Astrocyte (in vitro differentiated cells and primary cell): Measurements from ENCODE around the gene PXT1. TPM values are rescaled to one million over a fixed set of nuclear protein-coding genes. Genes with fewer than 3 reads are reported as not detected.

Experiments used
- DNase-seq: peaks from one replicate; pipeline ENCODE4 v3.0.0-alpha.2; 2010; ENCODE audit warnings: low read depth
- FAIRE-seq: peaks from 2 replicates; lab custom pipeline; 2011; peaks lifted over from hg19 to GRCh38; lab: Jason Lieb, UNC
- H2AFZ ChIP-seq: 2 replicates; pipeline ENCODE4 v1.6.0; 2012; ENCODE audit warnings: low read depth, low read length, inconsistent platforms
- H3K27ac ChIP-seq: 2 replicates; pipeline ENCODE4 v1.5.1; 2011; ENCODE audit warnings: low read depth, low read length, inconsistent platforms
- H3K27me3 ChIP-seq: 2 replicates; pipeline ENCODE4 v1.6.0; 2011; ENCODE audit warnings: low read length, inconsistent platforms; ENCODE audit not compliant: insufficient read depth
- H3K36me3 ChIP-seq: 2 replicates; pipeline ENCODE4 v1.5.1; 2011; ENCODE audit warnings: low read length, inconsistent platforms; ENCODE audit not compliant: insufficient read depth
- H3K4me1 ChIP-seq: 2 replicates; pipeline ENCODE4 v1.5.1; 2011; ENCODE audit warnings: low read length, inconsistent platforms; ENCODE audit not compliant: insufficient read depth
- H3K4me2 ChIP-seq: 2 replicates; pipeline ENCODE4 v1.6.0; 2012; ENCODE audit warnings: low read length, inconsistent platforms
- H3K4me3 ChIP-seq: 2 replicates; pipeline ENCODE4 v1.5.1; 2011; ENCODE audit warnings: low read depth, mild to moderate bottlenecking, low read length, inconsistent platforms; ENCODE audit not compliant: insufficient read depth
- H3K79me2 ChIP-seq: 2 replicates; pipeline ENCODE4 v1.6.0; 2012; ENCODE audit warnings: mild to moderate bottlenecking, low read length, inconsistent platforms; ENCODE audit not compliant: insufficient read depth
- H3K9ac ChIP-seq: 2 replicates; pipeline ENCODE4 v1.6.0; 2012; ENCODE audit warnings: mild to moderate bottlenecking, low read length, inconsistent platforms
- H3K9me3 ChIP-seq: 2 replicates; pipeline ENCODE4 v1.5.1; 2012; ENCODE audit warnings: low read depth, mild to moderate bottlenecking, low read length, inconsistent platforms; ENCODE audit not compliant: insufficient read depth
- H4K20me1 ChIP-seq: 2 replicates; pipeline ENCODE4 v1.6.0; 2012; ENCODE audit warnings: low read length, inconsistent platforms; ENCODE audit not compliant: insufficient read depth
- H3K27ac Mint-ChIP-seq: one replicate; pipeline ENCODE4 v1.8.0; 2021; ENCODE audit warnings: mild to moderate bottlenecking, mixed read lengths; ENCODE audit not compliant: unreplicated experiment
- H3K27me3 Mint-ChIP-seq: one replicate; pipeline ENCODE4 v1.8.0; 2021; ENCODE audit warnings: low read depth, mixed read lengths; ENCODE audit not compliant: unreplicated experiment
- H3K36me3 Mint-ChIP-seq: one replicate; pipeline ENCODE4 v1.8.0; 2021; ENCODE audit warnings: low read depth, mixed read lengths; ENCODE audit not compliant: unreplicated experiment
- H3K4me1 Mint-ChIP-seq: one replicate; pipeline ENCODE4 v1.8.0; 2021; ENCODE audit warnings: low read depth, mixed read lengths; ENCODE audit not compliant: unreplicated experiment
- H3K4me3 Mint-ChIP-seq: one replicate; pipeline ENCODE4 v1.8.0; 2021; ENCODE audit warnings: mild to moderate bottlenecking, moderate library complexity, mixed read lengths; ENCODE audit not compliant: unreplicated experiment
- H3K9me3 Mint-ChIP-seq: one replicate; pipeline ENCODE4 v1.8.0; 2021; ENCODE audit warnings: mild to moderate bottlenecking, mixed read lengths; ENCODE audit not compliant: unreplicated experiment
- EZH2 ChIP-seq: IDR thresholded peaks from 2 replicates; pipeline ENCODE4 v1.6.1; 2012; ENCODE audit warnings: mild to moderate bottlenecking, low read length, inconsistent platforms; ENCODE audit not compliant: insufficient read depth
- total RNA-seq: library from RNA; stranded (reverse); gene quantifications from 2 replicates; pipeline ENCODE4 v1.2.1, GENCODE V29; 2021
- TF ChIP-seq, protein P1 (sequence below): IDR thresholded peaks from 2 replicates; pipeline ENCODE4 v1.5.1; 2011; ENCODE audit warnings: low read depth, mild to moderate bottlenecking, inconsistent platforms, low read length, moderate library complexity; ENCODE audit not compliant: insufficient read depth

Gene PXT1
- total RNA-seq, 1 donor from 2014 or later: 0.09 TPM

DNA sequence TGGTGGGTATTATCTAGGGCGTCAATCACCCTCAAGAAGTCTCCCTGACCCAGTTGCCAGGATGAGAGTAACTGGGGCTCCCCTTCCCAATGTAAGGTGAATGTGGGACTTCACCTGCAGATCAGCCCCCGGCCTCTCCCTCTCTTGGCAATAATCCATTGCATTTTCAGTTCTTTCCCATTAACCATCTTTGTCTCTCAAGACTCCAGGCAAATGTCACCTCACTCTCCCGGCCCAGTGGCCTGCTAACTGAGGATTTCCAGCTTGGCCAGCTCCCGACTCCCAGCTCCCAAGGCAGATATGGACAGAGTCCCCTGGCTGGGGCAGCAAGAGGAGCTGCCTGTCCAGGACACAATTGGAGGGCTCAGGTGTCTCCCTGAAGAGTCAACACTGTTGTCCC is 62.5 kb downstream of the PXT1 start:
- no peak overlapping the region for H3K9ac ChIP-seq
- no peak for TF ChIP-seq EZH2
- TF ChIP-seq, protein P1, sequence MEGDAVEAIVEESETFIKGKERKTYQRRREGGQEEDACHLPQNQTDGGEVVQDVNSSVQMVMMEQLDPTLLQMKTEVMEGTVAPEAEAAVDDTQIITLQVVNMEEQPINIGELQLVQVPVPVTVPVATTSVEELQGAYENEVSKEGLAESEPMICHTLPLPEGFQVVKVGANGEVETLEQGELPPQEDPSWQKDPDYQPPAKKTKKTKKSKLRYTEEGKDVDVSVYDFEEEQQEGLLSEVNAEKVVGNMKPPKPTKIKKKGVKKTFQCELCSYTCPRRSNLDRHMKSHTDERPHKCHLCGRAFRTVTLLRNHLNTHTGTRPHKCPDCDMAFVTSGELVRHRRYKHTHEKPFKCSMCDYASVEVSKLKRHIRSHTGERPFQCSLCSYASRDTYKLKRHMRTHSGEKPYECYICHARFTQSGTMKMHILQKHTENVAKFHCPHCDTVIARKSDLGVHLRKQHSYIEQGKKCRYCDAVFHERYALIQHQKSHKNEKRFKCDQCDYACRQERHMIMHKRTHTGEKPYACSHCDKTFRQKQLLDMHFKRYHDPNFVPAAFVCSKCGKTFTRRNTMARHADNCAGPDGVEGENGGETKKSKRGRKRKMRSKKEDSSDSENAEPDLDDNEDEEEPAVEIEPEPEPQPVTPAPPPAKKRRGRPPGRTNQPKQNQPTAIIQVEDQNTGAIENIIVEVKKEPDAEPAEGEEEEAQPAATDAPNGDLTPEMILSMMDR: no peak
- no peaks in the 10 kb centered on the region for H4K20me1 ChIP-seq
- no peak for FAIRE-seq
- no peaks in the 10 kb centered on the region for H3K36me3 ChIP-seq
- Mint-ChIP-seq H3K27ac (no peak overlapping the region), H3K36me3 (no peaks in the 10 kb centered on the region), H3K9me3 (no peaks in the 10 kb centered on the region), H3K4me1 (no peaks in the 10 kb centered on the region), H3K27me3 (peaks cover 16% of the 10 kb centered on the region), H3K4me3 (no peak overlapping the region)
- H3K4me1 ChIP-seq: no peaks in the 10 kb centered on the region
- H3K27me3 ChIP-seq: peaks cover 2% of the 10 kb centered on the region
- H3K4me3 ChIP-seq: no peak overlapping the region
- no peaks in the 10 kb centered on the region for H3K9me3 ChIP-seq
- no peak overlapping the region for H2AFZ ChIP-seq
- no peak overlapping the region for H3K27ac ChIP-seq
- no peak for DNase-seq
- no peaks in the 10 kb centered on the region for H3K79me2 ChIP-seq
- H3K4me2 ChIP-seq: no peak overlapping the region

DNA sequence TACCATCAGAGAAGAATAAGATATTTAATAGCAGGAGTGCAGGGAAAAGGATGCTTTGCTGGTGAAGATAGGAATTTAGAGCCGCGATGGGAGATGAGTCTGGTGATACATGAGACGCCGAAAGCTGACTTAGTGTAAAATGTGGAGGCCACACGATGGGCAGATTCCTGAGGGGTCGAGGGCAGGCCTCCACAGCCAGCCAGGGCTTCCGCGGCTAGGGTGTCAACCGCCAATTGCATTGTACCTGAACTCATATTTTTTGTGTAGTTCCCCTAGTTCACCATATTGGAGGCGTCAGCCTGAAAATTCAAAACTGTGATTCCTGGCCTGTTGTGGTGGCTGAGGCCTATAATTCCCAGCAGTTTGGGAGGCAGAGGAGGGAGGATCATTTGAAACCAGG is 63.7 kb downstream of the PXT1 start:
- peaks cover 5% of the 10 kb centered on the region for H3K27me3 ChIP-seq

DNA sequence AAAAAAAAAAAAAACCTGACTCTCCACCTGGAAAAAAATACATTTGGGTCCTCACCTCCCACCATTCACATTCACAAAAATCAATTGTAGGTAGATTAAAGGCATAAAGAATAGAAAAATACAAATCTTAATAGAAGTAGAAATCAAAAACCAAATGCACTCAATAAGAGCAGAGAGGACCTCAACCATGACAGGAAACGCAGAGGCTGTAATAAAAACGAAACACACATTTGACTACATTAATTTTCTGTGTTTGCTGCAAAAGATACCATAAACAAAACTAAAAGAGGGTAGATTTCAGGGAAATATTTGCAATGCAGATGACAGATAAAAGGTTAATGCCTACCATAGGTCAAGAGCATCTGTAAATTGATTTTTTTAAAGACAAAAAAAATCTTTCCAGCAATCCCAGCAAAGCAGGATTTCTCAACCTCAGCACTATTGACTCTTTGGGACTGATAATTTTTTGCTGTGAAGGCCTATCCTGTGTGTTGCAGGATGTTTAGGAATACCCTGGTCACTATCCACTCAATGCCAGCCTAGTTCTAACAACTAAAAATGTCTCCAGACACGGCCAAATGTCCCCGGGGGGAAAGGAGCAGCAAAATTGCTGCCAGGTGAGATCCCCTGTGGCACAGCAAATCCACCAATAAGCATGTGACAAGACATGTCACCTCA is 64.3 kb downstream of the PXT1 start:
- H3K9ac ChIP-seq: no peak overlapping the region
- no peak for FAIRE-seq
- Mint-ChIP-seq H3K4me3 (no peak overlapping the region), H3K9me3 (no peaks in the 10 kb centered on the region), H3K27me3 (peaks cover 21% of the 10 kb centered on the region), H3K27ac (no peak overlapping the region), H3K4me1 (no peaks in the 10 kb centered on the region), H3K36me3 (no peaks in the 10 kb centered on the region)
- no peak for DNase-seq
- no peak overlapping the region for H3K4me2 ChIP-seq
- no peak overlapping the region for H2AFZ ChIP-seq
- H3K9me3 ChIP-seq: no peaks in the 10 kb centered on the region
- H3K4me1 ChIP-seq: no peaks in the 10 kb centered on the region
- no peaks in the 10 kb centered on the region for H3K79me2 ChIP-seq
- H3K27me3 ChIP-seq: peaks cover 5% of the 10 kb centered on the region
- no peaks in the 10 kb centered on the region for H3K36me3 ChIP-seq
- no peaks in the 10 kb centered on the region for H4K20me1 ChIP-seq
- no peak overlapping the region for H3K4me3 ChIP-seq
- TF ChIP-seq, protein P1: no peak
- TF ChIP-seq EZH2: no peak
- H3K27ac ChIP-seq: no peak overlapping the region

More for the DNA sequence above, 63.7 kb downstream of the PXT1 start:
- H3K4me1 ChIP-seq: no peaks in the 10 kb centered on the region
- H3K9me3 ChIP-seq: no peaks in the 10 kb centered on the region
- no peaks in the 10 kb centered on the region for H3K9me3 Mint-ChIP-seq
- no peak overlapping the region for H3K4me3 ChIP-seq
- H3K4me2 ChIP-seq: no peak overlapping the region
- DNase-seq (no peak), FAIRE-seq (no peak)
- H3K27ac Mint-ChIP-seq: peak overlapping the region; percentile 43
- no peaks in the 10 kb centered on the region for H3K79me2 ChIP-seq
- H3K27ac ChIP-seq: no peak overlapping the region
- H3K4me3 Mint-ChIP-seq: no peak overlapping the region
- no peaks in the 10 kb centered on the region for H3K36me3 Mint-ChIP-seq
- no peaks in the 10 kb centered on the region for H3K4me1 Mint-ChIP-seq
- H3K36me3 ChIP-seq: no peaks in the 10 kb centered on the region
- H4K20me1 ChIP-seq: no peaks in the 10 kb centered on the region
- H3K9ac ChIP-seq: no peak overlapping the region
- TF ChIP-seq, protein P1: no peak
- TF ChIP-seq EZH2: no peak
- H2AFZ ChIP-seq: no peak overlapping the region
- H3K27me3 Mint-ChIP-seq: peaks cover 21% of the 10 kb centered on the region
